ENCODE measurements around the gene FTO.

DNA sequence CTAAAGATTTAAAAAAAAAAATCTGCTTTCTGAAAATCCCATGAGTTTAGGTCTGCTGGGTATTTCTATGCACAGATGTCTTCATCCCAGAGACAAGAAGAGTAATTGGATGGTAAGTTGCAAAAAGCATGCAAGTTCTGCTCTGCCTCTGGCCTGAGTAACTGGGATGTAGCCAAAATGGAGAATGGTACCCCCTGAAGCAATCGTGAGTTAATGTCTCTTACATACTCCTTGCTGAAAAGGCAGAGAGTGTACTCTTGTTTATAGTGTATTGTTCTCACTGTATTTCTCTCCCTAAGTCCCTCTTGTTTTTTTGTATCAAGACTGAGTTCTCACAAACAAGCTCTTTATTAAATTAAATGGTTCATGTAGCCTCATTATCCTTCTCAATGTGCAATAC lies 323.6 kb downstream of the FTO start:
- TF ChIP-seq POLR2A (IDR thresholded peaks at IDR 0.05): no peak
- TF ChIP-seq POLR2AphosphoS5 (IDR thresholded peaks at IDR 0.05; ENCODE audit: insufficient read depth in 1 of 2, low read depth in 1 of 2): no peak
- TF ChIP-seq, protein P1, sequence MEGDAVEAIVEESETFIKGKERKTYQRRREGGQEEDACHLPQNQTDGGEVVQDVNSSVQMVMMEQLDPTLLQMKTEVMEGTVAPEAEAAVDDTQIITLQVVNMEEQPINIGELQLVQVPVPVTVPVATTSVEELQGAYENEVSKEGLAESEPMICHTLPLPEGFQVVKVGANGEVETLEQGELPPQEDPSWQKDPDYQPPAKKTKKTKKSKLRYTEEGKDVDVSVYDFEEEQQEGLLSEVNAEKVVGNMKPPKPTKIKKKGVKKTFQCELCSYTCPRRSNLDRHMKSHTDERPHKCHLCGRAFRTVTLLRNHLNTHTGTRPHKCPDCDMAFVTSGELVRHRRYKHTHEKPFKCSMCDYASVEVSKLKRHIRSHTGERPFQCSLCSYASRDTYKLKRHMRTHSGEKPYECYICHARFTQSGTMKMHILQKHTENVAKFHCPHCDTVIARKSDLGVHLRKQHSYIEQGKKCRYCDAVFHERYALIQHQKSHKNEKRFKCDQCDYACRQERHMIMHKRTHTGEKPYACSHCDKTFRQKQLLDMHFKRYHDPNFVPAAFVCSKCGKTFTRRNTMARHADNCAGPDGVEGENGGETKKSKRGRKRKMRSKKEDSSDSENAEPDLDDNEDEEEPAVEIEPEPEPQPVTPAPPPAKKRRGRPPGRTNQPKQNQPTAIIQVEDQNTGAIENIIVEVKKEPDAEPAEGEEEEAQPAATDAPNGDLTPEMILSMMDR (IDR thresholded peaks at IDR 0.05): no peak
